NCI-H1417 (cell line): ENCODE results near the gene ITIH4.

Experiments used
- DNase-seq, 3 experiments: peaks; one replicate each; lab custom pipeline; 2025; lab: John Stamatoyannopoulos, UW

The ITIH4 gene

DNA sequence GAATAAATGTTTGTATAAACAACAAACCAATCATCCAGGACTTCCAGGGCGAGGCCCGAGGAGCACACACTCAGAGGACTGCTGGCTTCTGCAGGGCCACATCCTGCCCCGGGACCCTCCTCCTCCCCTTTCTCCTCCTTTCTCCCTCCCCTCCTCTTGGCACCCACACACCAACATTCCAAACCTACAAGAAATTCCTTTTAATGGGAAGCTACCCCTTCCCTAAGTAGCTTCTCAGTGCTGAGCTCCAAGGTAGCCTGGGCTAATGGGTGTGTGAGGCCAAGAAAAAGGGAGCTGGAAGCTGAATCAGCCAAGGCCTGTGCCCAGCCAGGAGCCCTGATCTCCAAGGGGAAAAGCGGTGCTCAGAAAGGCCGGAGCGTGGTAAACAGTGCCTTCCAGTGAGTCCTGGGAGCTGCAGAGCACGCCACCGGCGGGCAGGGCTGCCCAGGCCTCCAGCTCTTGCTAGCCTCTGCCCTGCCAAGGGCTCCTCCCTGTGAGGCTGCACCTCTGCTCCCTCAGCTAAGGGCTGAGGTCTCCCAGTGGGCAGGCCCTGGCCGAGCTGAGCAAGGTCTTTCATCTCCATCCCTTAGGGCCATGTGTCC is 32.0 kb downstream of the ITIH4 start:
- no peak for DNase-seq

DNA sequence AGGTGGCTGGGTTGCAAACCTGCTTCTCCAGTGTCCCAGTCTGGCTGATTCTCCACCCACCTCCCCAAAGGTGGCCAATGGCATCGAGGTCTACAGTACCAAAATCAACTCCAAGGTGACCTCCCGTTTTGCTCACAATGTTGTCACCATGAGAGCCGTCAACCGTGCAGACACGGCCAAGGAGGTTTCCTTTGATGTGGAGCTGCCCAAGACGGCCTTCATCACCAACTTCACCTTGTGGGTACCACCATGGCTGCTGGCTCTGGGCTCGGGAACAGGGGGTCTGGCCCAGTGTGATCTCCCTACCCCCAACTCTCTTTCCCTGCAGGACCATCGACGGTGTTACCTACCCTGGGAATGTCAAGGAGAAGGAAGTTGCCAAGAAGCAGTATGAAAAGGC is 34.1 kb downstream of the ITIH4 start:
- no peak for DNase-seq

DNA sequence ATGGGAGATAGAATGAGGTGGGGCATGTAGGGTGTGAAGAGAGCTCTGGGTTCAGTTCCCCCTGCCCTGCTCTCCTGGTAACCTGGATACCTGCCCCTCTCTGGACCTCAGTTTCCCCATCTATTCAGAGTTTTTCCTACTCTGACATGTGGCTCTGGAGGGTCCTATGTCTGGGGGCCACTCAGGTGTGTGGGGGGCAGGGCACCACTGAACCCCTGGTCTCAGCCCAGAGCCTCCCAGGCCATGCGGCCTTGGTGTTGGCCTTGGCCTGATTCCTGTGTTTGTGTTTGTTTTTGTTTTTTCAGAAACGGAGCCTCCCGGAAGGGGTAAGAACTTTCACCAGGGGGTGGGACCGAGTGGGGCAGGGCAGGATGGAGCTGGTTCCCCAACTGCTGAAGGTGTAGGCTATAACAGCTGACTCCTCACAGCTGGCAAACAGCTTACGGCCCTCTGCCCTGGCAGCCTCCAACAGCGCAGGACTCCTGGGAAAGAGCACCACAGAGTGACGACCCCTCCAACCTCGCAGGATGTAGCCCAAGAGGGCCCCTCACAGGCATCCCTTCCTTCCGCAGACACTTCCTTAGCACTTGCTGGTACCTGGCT is 35.1 kb downstream of the ITIH4 start:
- no peak for DNase-seq

DNA sequence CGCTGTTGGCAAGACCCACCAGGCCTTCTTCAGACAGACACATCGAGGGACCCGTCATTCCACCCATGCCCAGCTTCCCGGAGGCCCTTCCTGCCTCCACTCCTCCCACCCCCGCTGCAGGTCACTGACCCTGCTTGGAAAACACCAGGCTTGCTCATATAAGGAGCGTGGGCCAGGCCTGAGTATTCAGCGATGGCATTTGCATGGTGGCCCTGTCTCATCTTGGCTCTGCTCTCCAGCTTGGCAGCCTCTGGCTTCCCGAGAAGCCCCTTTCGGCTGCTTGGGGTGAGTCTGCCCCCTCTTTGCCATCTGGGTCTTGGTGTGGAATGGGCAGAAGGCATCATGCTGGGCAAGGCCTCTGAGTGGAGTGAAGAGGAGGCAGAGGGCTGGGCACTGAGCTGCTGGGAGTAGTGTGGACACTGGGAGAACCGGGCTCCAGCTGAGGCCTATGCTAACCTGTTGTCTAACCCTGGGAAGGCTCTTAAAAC is 35.8 kb downstream of the ITIH4 start, which contains the start of gene ITIH3:
Gene ITIH3, plus strand, starts transcription at position 185 of the 488 bp plus-strand sequence. Its CDS starts 8 bp downstream, at position 193.
- DNase-seq, result no peak

DNA sequence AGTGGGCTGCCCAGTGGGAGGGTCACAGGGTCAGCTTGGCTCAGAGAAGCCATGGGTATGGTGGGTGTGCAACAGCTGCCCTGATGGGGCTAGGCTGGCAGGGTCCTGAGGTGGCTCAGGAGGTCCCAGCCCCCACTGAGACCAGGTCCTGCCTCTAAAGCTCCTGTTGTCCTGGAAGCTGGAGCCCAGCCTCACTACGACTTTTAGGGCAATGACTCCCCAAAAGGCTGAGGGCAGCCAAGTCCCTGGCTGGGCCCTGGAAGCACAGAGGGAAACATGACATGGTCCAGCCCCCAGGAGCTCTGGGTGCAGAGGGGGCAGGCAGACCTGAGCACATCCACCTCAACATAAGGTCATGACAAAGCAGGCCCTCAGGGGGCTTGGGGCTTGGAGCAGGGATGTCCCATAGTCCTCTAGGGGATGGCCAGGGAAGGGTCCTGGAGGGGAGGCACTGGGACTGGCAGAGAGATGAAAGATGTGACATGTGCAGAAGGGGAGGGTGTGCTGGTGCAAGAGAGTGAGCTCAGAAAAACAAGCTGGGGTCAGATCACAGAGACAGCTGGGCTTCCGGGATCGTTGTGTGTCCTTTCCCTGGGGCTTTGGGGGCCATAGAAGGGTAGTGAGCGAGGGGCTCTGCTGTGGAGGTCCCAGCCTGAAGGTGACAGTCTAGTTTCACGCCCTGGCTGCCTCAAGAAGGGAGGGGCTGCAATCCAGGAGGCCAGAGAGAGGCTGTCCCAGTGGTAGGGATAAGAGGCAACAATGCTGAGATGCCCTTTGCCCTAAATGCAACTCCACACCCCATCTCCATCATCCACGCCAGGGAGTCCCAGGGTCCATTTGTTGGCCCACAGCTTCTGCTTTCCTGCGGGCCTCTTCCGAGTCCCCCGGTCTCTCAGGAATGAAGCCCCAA is 36.5 kb downstream of the ITIH4 start:
- DNase-seq, result no peak

DNA sequence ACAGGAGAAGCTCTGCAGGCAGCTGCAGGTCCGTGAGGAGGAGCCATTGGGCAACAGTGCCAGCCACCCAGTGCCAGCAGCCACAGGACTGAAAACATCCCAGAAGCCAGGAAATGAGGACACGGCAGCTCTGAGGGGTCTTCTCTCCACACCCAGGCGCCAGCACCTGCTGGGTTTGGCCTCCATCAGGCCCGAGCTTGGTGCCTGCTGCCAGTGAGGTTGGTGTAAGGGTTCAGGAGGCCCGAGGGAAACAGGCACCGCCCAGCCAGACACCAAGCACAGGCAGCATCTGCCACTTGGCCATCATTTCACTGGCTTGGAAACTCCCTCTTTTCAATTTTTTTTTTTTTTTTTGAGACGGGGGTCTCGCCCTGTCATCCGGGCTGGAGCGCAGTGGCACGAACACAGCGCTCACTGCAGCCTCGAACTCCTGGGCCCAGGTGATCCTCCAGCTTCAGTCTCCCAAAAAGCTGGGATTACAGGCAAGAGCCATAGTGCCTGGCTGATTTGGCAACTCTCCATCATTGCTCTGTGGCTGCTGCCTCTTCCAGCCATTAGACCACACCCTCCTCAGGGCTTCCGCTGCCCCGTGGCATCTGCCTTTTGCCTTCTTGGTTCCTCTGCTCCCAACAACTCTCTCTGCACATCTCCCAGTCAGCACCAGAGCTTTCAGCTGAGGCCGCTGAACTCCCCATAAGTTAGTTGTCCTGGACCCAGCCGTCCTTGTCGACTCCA is 37.3 kb downstream of the ITIH4 start:
- DNase-seq, result no peak

DNA sequence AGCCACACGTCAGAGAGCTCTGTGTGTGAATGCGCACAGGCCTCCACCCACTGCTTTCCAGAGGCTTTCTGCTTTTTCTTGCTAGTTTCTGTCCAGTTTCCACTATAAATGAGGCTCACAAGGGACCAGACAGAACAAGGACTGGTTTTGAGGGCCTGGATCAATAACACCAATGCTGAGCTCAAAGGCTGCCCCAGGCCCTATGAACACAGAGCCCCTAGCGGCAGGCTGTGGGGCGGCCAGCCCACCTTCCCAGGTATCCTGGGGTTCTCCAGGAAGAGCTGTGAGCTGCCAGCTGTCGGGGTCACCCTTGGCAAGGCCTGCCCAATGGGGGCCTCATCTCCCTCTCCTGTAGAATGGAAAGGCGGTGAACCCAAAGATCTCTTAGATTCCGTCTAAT is 38.1 kb downstream of the ITIH4 start:
- no peak for DNase-seq

DNA sequence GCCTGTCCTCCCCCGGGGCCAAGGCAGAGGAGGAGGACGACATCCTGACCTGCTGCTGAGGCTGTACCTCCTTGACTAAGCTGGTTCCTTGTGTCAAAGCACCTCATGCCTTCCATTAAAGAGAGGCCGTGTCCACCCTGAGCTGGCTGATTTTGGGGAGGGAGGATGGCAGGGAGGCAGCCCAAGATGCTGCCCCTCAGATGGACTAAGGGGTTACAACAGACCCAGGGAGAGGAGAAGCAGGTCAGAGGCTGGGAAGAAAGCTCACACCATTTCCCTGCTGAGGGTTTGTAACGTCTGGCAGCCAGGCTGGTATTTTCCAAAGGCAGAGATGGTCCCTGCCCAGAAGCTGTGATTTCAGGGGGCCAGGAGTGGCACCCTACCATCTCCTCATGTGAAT is 38.5 kb downstream of the ITIH4 start:
- no peak for DNase-seq

DNA sequence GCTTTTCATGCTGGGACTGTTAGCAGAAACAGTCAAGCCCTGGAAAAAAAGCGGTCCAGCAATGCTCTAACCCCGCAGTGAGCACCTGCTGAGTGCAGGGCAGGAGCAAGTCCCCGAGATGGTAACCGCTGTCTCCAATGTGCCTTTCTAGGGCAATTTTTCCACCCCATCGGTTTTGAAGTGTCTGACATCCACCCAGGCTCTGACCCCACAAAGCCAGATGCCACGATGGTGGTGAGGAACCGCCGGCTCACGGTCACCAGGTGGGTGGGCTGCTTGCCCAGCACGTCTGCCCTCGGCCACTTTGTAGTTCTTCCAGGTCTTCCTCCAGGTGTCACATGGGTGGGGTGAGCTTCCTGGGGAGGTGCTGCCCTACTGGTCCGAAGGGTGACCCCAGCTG is 39.1 kb downstream of the ITIH4 start:
- DNase-seq, result no peak

DNA sequence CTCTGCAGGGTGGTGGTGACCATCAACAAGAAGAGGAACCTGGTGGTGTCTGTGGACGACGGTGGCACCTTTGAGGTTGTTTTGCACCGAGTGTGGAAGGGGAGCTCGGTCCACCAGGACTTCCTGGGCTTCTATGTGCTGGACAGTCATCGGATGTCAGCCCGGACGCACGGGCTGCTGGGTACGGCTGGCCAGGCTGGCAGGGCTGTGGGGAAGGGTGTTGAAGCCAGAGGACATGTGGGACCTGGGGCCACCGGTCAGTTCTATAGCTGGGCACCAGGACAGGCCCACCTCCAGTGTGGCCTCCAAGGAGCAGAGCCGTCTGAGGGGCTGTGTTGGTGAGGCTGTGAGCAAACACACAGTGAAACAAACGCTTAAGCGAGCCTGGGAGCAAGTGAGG is 39.7 kb downstream of the ITIH4 start:
- DNase-seq, result no peak

DNA sequence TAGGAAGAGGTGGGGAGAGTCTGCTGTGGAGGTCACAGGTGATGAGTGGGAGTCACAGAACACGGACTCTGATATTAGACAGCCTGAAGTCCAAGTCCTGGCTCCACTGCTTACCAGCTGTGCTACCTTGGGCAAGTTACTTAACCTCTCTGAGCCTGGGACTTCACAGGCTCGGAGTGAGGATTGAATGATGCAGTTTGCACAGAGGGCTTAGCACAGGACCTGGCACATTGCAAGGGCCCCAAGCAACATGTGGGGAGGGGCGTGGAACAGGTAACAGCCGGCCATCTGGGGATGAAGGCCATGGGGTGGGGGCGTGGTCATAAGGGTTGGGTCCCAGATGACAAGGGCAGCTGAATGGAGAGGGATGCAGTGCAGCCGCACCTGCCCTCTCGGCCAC is 40.1 kb downstream of the ITIH4 start:
- no peak for DNase-seq

DNA sequence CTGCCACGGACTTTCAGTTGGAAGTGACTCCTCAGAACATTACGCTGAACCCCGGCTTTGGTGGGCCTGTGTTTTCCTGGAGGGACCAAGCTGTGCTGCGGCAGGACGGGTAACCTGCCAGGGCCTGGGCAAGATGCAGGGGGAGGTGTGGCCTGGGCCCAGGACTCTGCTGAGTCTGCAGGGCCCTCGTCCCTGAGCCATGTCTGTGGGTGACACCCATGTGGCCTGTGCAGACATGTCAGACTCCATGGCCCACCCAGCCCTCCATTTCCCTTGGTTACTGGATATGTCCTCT is 40.8 kb downstream of the ITIH4 start:
- no peak for DNase-seq

DNA sequence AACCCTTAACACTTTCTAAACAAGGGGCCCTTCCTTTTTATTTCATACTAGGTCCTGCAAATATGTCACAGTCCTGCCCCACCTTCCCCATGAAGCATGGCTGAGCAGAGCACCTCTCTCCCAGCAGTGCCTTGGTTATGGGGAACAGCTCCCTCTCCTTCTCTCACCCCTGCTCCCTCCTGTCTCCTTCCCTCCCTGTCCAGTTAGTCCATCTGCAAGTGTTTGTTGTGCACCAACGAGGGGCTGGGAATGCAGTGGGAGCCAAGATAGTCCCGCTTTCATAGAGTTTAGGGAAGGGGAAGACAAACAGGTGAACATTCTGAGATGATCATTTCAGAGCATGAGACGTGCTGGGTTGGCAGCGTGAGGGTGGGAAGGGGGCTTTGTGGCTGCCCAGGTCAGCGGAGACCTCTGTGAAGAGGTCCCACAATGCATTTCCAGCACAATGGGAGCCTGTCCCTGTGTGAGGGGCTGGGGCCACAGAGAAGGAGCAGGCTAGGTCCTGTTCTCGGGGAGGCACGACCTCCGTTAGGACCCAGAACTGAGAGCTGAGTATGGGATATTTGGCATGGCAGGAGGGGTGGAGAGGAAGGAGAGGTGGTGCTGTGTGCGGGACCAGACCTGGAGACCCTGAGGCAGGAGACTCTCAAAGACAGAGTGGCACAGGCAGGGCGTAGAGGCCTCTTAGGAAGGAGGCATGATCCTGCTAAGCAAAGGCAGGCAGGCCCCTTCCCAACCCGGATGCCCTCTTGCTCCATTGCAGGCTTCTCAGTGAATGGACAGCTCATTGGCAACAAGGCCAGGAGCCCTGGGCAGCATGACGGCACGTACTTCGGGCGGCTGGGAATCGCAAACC is 41.4 kb downstream of the ITIH4 start:
- no peak for DNase-seq

DNA sequence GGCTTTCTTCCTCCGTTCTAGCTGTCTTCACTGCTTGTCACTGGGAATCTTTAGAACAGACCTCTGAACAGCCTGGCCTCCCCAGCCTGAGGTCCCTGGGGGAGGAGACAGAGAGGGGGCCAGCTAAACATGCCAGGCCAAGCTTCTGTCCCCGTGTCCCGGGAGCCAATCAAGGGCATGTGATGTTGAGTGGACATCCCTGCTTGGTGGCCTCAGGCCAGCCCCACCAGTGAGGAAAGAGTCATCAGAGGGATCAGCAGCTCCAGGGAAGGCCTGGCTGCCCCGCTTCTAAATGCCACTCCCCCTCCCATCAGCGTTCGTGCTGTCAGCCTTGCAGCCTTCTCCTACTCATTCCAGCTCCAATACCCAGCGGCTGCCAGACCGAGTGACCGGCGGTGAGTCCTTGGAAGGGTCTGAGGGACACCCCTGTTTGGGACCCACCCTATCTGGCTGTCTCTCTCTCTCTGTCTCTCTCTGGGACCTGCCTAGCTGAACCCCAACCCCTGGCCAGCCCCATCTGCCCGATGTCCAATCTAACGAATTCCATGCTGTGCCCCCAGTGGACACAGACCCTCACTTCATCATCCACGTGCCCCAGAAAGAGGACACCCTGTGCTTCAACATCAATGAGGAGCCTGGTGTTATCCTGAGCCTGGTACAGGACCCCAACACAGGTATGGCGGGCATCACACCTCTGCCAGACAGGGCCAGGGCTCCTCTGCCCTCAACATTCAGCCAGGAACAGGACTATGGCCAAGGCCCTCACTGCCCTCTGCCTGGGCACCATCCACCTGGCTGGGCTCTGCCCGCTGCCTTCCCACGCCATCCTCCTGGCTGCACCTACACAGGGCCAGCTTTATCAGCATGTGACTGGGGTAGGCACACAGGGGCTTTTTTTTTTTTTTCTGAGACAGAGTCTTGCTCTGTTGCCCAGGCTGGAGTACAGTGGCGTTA is 42.5 kb downstream of the ITIH4 start:
- DNase-seq, result no peak

DNA sequence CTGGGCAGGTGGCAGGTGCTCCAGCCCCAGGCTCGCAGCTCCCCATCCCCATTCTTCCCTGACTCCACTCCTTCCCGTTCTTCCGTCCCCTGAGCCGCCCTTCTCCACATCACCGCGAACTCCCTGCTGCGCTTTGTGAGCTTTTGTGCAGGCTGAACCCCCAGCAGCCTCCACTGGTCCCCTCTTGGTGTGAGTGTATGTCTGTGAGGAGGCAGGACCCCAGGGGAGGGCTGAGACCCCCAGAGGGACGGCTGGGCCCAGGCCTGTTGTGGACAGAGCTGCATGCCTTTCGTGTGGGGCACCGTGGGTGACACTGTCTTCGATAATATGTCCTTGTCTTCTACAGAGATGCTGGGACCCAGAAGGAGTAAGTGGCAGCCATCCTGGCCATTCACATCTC is 43.2 kb downstream of the ITIH4 start:
- DNase-seq, result no peak

DNA sequence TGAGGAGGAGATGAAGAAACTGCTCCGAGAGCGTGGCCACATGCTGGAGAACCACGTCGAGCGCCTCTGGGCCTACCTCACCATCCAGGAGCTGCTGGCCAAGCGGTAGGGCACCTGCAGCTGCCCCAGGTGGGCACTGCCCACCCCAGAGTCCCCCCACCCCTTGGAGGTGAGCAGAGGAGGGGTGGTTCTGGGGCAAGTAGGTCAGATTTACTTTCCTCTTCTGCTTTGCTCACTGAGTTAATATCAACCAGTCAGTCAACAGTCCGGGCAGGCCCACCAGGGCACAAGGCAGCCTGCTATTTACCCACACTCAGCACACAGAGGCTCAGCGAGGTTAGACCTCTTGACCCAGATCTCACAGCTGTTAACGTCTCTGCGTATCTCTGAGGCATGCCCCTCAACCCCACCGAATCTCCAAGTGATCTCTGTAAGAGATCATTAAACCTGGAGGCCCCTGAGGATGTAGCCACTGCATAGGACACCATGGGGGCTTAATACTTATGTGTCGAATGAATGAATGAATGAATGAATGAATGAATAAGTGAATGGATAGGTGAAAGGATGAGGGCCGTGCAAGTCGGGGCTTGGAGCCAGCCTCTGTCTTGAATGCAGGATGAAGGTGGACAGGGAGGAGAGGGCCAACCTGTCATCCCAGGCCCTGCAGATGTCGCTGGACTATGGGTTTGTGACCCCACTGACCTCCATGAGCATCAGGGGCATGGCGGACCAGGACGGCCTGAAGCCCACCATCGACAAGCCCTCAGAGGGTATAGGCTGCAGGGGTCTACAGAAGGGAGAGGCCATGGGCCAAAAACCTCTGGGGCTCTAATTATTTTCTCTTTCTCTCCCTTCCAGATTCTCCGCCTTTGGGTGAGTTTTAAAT is 43.9 kb downstream of the ITIH4 start:
- no peak for DNase-seq

DNA sequence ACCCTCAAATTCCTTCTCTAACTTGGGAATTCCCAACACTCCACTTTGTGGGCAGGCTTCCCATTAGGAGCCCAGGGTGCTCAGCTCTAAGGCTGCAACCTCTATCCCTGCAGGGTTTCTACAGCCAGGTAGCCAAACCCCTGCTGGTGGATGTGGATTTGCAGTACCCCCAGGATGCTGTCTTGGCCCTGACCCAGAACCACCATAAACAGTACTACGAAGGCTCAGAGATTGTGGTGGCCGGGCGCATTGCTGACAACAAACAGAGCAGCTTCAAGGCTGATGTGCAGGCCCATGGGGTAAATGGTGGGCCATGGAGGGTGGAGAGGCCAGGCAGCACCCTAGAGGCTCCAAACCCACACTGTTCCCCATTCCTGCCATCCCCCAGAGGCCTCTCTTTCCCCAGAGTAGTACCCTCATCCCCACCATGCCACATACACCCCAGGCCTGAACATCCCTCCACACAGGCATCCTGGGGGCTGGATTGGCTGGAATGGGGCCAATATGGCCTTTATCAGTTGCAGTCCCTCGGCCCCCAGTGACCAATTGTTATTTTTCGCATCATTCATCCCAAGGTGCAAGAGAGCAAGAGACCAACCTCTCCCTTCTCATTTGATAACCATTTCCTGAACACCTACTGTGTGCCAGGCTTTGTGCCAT is 45.4 kb downstream of the ITIH4 start:
- DNase-seq, result no peak

DNA sequence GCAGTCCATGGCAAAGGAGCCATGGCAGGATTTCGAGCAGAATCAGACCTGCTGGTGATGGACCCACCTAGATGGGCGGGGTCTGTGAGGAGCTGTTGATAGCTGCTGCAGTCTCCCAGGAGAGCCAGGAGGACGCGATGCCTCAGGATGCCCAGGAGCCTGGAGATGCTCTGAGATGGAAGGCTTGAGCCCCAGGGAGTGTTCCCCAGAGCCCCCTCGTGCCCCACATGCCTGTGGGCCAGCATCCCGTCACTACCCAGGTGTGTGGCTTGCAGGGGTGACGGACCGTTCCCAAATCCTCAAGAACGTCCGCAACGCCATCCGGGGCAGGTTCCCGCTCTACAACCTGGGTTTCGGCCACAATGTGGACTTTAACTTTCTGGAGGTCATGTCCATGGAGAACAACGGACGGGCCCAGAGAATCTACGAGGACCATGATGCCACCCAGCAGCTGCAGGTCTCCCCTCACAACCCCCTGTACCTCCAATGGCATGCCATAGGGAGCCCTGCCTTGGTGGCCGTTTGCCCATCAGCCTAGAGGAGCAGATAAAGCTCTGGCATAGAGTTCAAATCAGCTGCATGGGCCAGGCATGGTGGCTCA is 46.4 kb downstream of the ITIH4 start:
- no peak for DNase-seq

DNA sequence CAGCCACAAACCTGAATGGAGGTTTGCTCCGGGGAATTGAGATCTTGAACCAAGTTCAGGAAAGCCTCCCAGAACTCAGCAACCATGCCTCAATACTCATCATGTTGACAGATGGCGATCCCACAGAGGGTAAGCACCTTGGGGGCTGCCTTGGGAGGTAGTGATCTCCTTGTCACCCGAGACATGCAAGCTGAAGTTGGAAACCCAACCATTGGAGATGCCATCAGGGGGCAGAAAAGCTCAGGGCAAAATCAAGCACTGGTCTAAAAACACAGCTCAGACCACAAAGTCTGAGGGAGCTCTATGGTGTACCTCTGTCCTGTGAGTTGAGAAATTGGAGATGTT is 47.3 kb downstream of the ITIH4 start:
- no peak for DNase-seq
